ENCODE results near the gene CAPN1.
A peak's percentile ranks its signal among the peaks of the same experiment; 100 is the strongest.

The CAPN1 gene

GRCh38 chr11:65150509-65151299 is 31.0 kb upstream of the CAPN1 start:
- DNase-seq (ENCODE audit: low spot score in 2 of 2) = no peak
- Mint-ChIP-seq H3K4me1 (peaks cover 20% of the 10 kb centered on the region), H3K4me3 (no peak overlapping the region), H3K27ac (peak overlapping the region; percentile 4), H3K9me3 (no peaks in the 10 kb centered on the region), H3K36me3 (peaks cover 5% of the 10 kb centered on the region)
- peak; percentile 93 for ATAC-seq

GRCh38 chr11:65151331-65151899 is 30.3 kb upstream of the CAPN1 start:
- DNase-seq (ENCODE audit: low spot score in 2 of 2) (no peak), ATAC-seq (no peak)
- Mint-ChIP-seq H3K4me1 (peaks cover 20% of the 10 kb centered on the region), H3K9me3 (no peaks in the 10 kb centered on the region), H3K4me3 (no peak overlapping the region), H3K27ac (peak overlapping the region; percentile 4), H3K36me3 (peaks cover 5% of the 10 kb centered on the region)

- Mint-ChIP-seq H3K9me3 (no peaks in the 10 kb centered on the region), H3K4me3 (no peak overlapping the region), H3K27ac (peak overlapping the region; percentile 11), H3K4me1 (peaks cover 20% of the 10 kb centered on the region), H3K36me3 (peaks cover 5% of the 10 kb centered on the region)
- ATAC-seq (no peak), DNase-seq (ENCODE audit: low spot score in 2 of 2) (no peak)
Observed at GRCh38 chr11:65152122-65152521, 29.6 kb upstream of the CAPN1 start.

GRCh38 chr11:65156256-65156655 is 25.5 kb upstream of the CAPN1 start:
- no peak overlapping the region for H3K27ac Mint-ChIP-seq
- H3K36me3 Mint-ChIP-seq = no peaks in the 10 kb centered on the region
- peaks cover 12% of the 10 kb centered on the region for H3K4me1 Mint-ChIP-seq
- no peak overlapping the region for H3K4me3 Mint-ChIP-seq
- DNase-seq (ENCODE audit: low spot score in 2 of 2) (no peak), ATAC-seq (no peak)
- no peaks in the 10 kb centered on the region for H3K9me3 Mint-ChIP-seq

GRCh38 chr11:65156926-65157325 is 24.8 kb upstream of the CAPN1 start:
- H3K27ac Mint-ChIP-seq = no peak overlapping the region
- H3K9me3 Mint-ChIP-seq = no peaks in the 10 kb centered on the region
- no peaks in the 10 kb centered on the region for H3K36me3 Mint-ChIP-seq
- H3K4me1 Mint-ChIP-seq = peaks cover 10% of the 10 kb centered on the region
- no peak for DNase-seq (ENCODE audit: low spot score in 2 of 2)
- no peak overlapping the region for H3K4me3 Mint-ChIP-seq
- no peak for ATAC-seq

- H3K4me1 Mint-ChIP-seq = peaks cover 7% of the 10 kb centered on the region
- no peak overlapping the region for H3K4me3 Mint-ChIP-seq
- no peak overlapping the region for H3K27ac Mint-ChIP-seq
- ATAC-seq (no peak), DNase-seq (ENCODE audit: low spot score in 2 of 2) (no peak)
- no peaks in the 10 kb centered on the region for H3K9me3 Mint-ChIP-seq
- no peaks in the 10 kb centered on the region for H3K36me3 Mint-ChIP-seq
Observed at GRCh38 chr11:65157336-65157735, 24.4 kb upstream of the CAPN1 start.

GRCh38 chr11:65159012-65159411 is 22.7 kb upstream of the CAPN1 start:
- Mint-ChIP-seq H3K9me3 (no peaks in the 10 kb centered on the region), H3K4me1 (no peaks in the 10 kb centered on the region), H3K27ac (no peak overlapping the region), H3K4me3 (no peak overlapping the region), H3K36me3 (no peaks in the 10 kb centered on the region)
- DNase-seq (ENCODE audit: low spot score in 2 of 2) = no peak
- ATAC-seq = no peak

- Mint-ChIP-seq H3K9me3 (no peaks in the 10 kb centered on the region), H3K4me3 (no peak overlapping the region), H3K36me3 (no peaks in the 10 kb centered on the region), H3K4me1 (no peaks in the 10 kb centered on the region), H3K27ac (no peak overlapping the region)
- ATAC-seq (no peak), DNase-seq (ENCODE audit: low spot score in 2 of 2) (no peak)
Observed at GRCh38 chr11:65160643-65161042, 21.1 kb upstream of the CAPN1 start.

- Mint-ChIP-seq H3K36me3 (no peaks in the 10 kb centered on the region), H3K4me3 (no peak overlapping the region)
- no peak for DNase-seq (ENCODE audit: low spot score in 2 of 2)
Observed at GRCh38 chr11:65163684-65164083, 18.0 kb upstream of the CAPN1 start.

GRCh38 chr11:65165410-65166317 is 16.1 kb upstream of the CAPN1 start:
- Mint-ChIP-seq H3K9me3 (no peaks in the 10 kb centered on the region), H3K4me1 (peaks cover 14% of the 10 kb centered on the region), H3K4me3 (no peak overlapping the region), H3K36me3 (no peaks in the 10 kb centered on the region), H3K27ac (no peak overlapping the region)
- ATAC-seq (no peak), DNase-seq (ENCODE audit: low spot score in 2 of 2) (no peak)

More at GRCh38 chr11:65163684-65164083, 18.0 kb upstream of the CAPN1 start:
- Mint-ChIP-seq H3K27ac (no peak overlapping the region), H3K4me1 (peaks cover 5% of the 10 kb centered on the region), H3K9me3 (no peaks in the 10 kb centered on the region)
- no peak for ATAC-seq

- no peak for DNase-seq (ENCODE audit: low spot score in 2 of 2)
- no peaks in the 10 kb centered on the region for H3K9me3 Mint-ChIP-seq
- H3K4me1 Mint-ChIP-seq = peaks cover 14% of the 10 kb centered on the region
- no peak overlapping the region for H3K27ac Mint-ChIP-seq
- ATAC-seq = no peak
- no peak overlapping the region for H3K4me3 Mint-ChIP-seq
- no peaks in the 10 kb centered on the region for H3K36me3 Mint-ChIP-seq
Observed at GRCh38 chr11:65166893-65167292, 14.8 kb upstream of the CAPN1 start.

GRCh38 chr11:65167656-65168055 is 14.1 kb upstream of the CAPN1 start:
- ATAC-seq = no peak

GRCh38 chr11:65169164-65169641 is 12.5 kb upstream of the CAPN1 start:
- no peak for DNase-seq (ENCODE audit: low spot score in 2 of 2)

More at GRCh38 chr11:65167656-65168055, 14.1 kb upstream of the CAPN1 start:
- Mint-ChIP-seq H3K27ac (no peak overlapping the region), H3K9me3 (no peaks in the 10 kb centered on the region), H3K4me1 (peaks cover 14% of the 10 kb centered on the region), H3K4me3 (no peak overlapping the region), H3K36me3 (no peaks in the 10 kb centered on the region)
- DNase-seq (ENCODE audit: low spot score in 2 of 2) = no peak

GRCh38 chr11:65170058-65170534 is 11.6 kb upstream of the CAPN1 start, which contains the start of gene SPDYC:
Gene SPDYC (plus strand): TSS chr11:65170233. CDS start chr11:65171358, 1,125 bp downstream.
- Mint-ChIP-seq H3K4me3 (peak within 1 kb of the TSS; percentile 33), H3K36me3 (no peaks in the 10 kb centered on the region)
- no peak for DNase-seq (ENCODE audit: low spot score in 2 of 2)

More at GRCh38 chr11:65169164-65169641, 12.5 kb upstream of the CAPN1 start:
- Mint-ChIP-seq H3K4me3 (peak overlapping the region; percentile 33), H3K27ac (peak overlapping the region; percentile 96), H3K9me3 (no peaks in the 10 kb centered on the region), H3K36me3 (no peaks in the 10 kb centered on the region), H3K4me1 (peaks cover 14% of the 10 kb centered on the region)
- peak; percentile 84 for ATAC-seq

GRCh38 chr11:65172600-65172999 is 9.1 kb upstream of the CAPN1 start:
- H3K4me1 Mint-ChIP-seq = peaks cover 14% of the 10 kb centered on the region
- no peak overlapping the region for H3K4me3 Mint-ChIP-seq
- no peaks in the 10 kb centered on the region for H3K9me3 Mint-ChIP-seq
- DNase-seq (ENCODE audit: low spot score in 2 of 2) (no peak), ATAC-seq (no peak)
- no peaks in the 10 kb centered on the region for H3K36me3 Mint-ChIP-seq
- H3K27ac Mint-ChIP-seq = no peak overlapping the region

More at GRCh38 chr11:65170058-65170534, 11.6 kb upstream of the CAPN1 start, which contains the start of gene SPDYC:
- Mint-ChIP-seq H3K4me1 (peaks cover 14% of the 10 kb centered on the region), H3K9me3 (no peaks in the 10 kb centered on the region), H3K27ac (peak within 1 kb of the TSS; percentile 96)
- no peak for ATAC-seq

All from stimulated activated effector memory CD8-positive, alpha-beta T cell treated with anti-CD3 and anti-CD28 coated beads, Interleukin-12 subunit alpha, Interleukin-12 subunit beta, amount 100 ng/mL, for 72 hours (primary cell).